OCI-LY3 (cell line): ENCODE measurements around the gene TAS2R20.

Experiments used
- H2AFZ ChIP-seq: fragments of 200-600, 300-600 bp; shearing (Covaris generic); 2 replicates; pipeline ENCODE4 v1.6.0; 2014; ENCODE audit warnings: antibody characterized with exemption, low read depth, low read length
- H3K27ac ChIP-seq: fragments of 200-600, 300-600 bp; sonication (generic); 2 replicates; pipeline ENCODE4 v1.5.1; 2014; ENCODE audit warnings: mild to moderate bottlenecking, low read length, moderate library complexity, mixed read lengths
- H3K27me3 ChIP-seq: fragments of 200-600, 300-600 bp; sonication (generic); 2 replicates; pipeline ENCODE4 v1.6.1; 2014; ENCODE audit warnings: low read depth, low read length, mixed read lengths
- H3K36me3 ChIP-seq: fragments of 200-600, 300-600 bp; sonication (generic); replicated peaks from 2 replicates; pipeline ENCODE3; 2014; ENCODE audit warnings: low read depth, low read length, mixed read lengths
- H3K4me1 ChIP-seq: fragments of 300-600, 200-600 bp; sonication (generic); 2 replicates; pipeline ENCODE4 v1.6.1; 2014; ENCODE audit warnings: low read length, mixed read lengths
- H3K4me2 ChIP-seq: fragments of 200-600, 300-600 bp; sonication (generic); 2 replicates; pipeline ENCODE4 v1.6.1; 2014; ENCODE audit warnings: low read length, mixed read lengths
- H3K4me3 ChIP-seq: fragments of 300-600, 200-600 bp; sonication (generic); 2 replicates; pipeline ENCODE4 v1.5.1; 2014; ENCODE audit warnings: antibody characterized with exemption, mild to moderate bottlenecking, low read length, moderate library complexity
- H3K79me2 ChIP-seq: fragments of 300-600, 200-600 bp; shearing (Covaris generic); 2 replicates; pipeline ENCODE4 v1.6.1; 2014; ENCODE audit warnings: mild to moderate bottlenecking, low read length, mixed read lengths
- H3K9ac ChIP-seq: fragments of 300-600, 200-600 bp; shearing (Covaris generic); 2 replicates; pipeline ENCODE4 v1.6.0; 2014; ENCODE audit warnings: mild to moderate bottlenecking, low read length, moderate library complexity
- H3K9me3 ChIP-seq: fragments of 200-600, 300-600 bp; shearing (Covaris generic); 2 replicates; pipeline ENCODE4 v1.6.1; 2014; ENCODE audit warnings: low read length, mixed read lengths; ENCODE audit not compliant: insufficient read depth
- H4K20me1 ChIP-seq: fragments of 200-600, 300-600 bp; sonication (generic); 2 replicates; pipeline ENCODE4 v1.6.1; 2016; ENCODE audit warnings: low read length, mixed read lengths; ENCODE audit not compliant: insufficient read depth
- CTCF ChIP-seq: fragments of 200-600, 300-600 bp; sonication (generic); IDR thresholded peaks from 2 replicates; pipeline ENCODE4 v1.5.1; 2014; ENCODE audit warnings: antibody characterized with exemption, low read length, low read depth
- EZH2phosphoT487 ChIP-seq: fragments of 200-600 bp; shearing (Covaris generic); IDR thresholded peaks from 2 replicates; pipeline ENCODE4 v1.6.1; 2018; ENCODE audit warnings: antibody characterized with exemption, mixed run types, low read depth

Gene TAS2R20

DNA sequence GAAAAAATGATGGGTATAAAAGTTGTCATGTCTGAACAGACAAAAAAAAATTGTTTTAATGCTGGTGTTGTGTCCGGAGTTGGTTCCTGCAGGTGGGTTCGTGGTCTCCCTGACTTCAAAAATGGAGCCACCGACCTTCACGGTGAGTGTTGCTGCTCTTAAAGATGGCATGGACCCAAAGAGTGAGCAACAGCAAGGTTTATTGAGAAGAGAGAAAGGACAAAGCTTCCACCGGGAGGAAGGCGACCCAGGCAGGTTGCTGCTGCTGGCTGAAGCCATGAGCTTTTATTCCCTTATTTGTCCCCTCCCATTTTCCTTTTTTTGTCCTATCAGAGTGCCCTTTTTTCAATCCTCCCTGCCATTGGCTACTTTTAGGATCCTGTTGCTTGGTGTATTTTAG is 33.2 kb upstream of the TAS2R20 start, which contains the start of gene TAS2R31:
Gene TAS2R31, minus strand, starts transcription at position 101 of the 400 bp plus-strand sequence. Its CDS starts 72 bp downstream, at position 29.
- TF ChIP-seq EZH2phosphoT487: no peak
- TF ChIP-seq CTCF: no peak
- H3K4me3 ChIP-seq: no peak within 1 kb of the TSS
- H3K9me3 ChIP-seq: no peaks in the 10 kb centered on the region
- H2AFZ ChIP-seq: no peak within 1 kb of the TSS
- no peaks in the 10 kb centered on the region for H3K79me2 ChIP-seq
- H3K36me3 ChIP-seq: no peaks in the 10 kb centered on the region
- no peaks in the 10 kb centered on the region for H4K20me1 ChIP-seq
- H3K9ac ChIP-seq: no peak within 1 kb of the TSS
- no peaks in the 10 kb centered on the region for H3K27me3 ChIP-seq
- H3K4me1 ChIP-seq: no peaks in the 10 kb centered on the region
- no peak within 1 kb of the TSS for H3K27ac ChIP-seq
- H3K4me2 ChIP-seq: no peak within 1 kb of the TSS

DNA sequence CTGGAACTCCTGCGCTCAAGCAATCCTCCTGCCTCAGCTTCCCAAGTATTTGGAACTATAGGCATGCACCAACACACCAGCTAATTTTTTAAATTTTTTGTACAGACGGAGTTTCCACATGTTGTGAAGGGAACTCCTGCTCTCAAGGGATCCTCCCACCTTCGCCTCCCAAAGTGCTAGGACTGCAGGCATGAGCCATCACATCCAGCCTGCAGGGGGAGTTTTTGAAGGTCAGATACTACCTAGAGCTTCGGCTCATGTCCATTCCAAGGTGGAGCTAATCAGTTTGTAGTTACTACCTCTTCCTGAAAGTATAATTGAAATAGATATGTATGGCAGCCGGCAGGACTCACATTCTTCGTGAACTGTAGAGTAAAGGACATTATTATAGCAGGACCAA is 28.0 kb upstream of the TAS2R20 start:
- Histone ChIP-seq H2AFZ (no peak overlapping the region), H3K79me2 (no peaks in the 10 kb centered on the region), H3K9ac (no peak overlapping the region), H3K4me3 (no peak overlapping the region), H3K4me1 (no peaks in the 10 kb centered on the region), H4K20me1 (peaks cover 4% of the 10 kb centered on the region; the same call in 1 of the 2 replicates), H3K9me3 (no peaks in the 10 kb centered on the region), H3K4me2 (no peak overlapping the region), H3K27ac (no peak overlapping the region), H3K36me3 (peaks cover 2% of the 10 kb centered on the region), H3K27me3 (no peaks in the 10 kb centered on the region)
- TF ChIP-seq EZH2phosphoT487: no peak
- TF ChIP-seq CTCF: no peak

DNA sequence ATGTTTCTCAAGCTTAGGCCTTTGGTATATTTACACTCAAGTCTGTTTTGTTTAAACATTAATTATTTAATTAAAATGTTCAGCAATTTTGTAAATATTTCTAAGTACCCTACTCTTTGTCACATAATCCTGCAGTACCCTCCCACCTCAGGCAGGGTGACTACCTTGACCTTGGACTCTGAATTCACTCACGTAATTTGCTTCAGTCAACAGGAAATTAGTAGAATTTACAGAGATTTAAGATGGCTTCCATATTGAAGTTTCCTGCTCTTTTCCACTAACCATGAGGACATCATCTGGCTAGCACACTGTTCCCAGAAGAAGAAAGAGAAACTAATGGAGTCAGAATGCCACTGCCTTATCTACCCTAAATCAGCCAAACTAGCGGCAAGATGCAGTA is 25.3 kb upstream of the TAS2R20 start:
- Histone ChIP-seq H3K4me3 (no peak overlapping the region), H3K4me1 (no peaks in the 10 kb centered on the region), H3K79me2 (no peaks in the 10 kb centered on the region), H3K4me2 (no peak overlapping the region), H3K36me3 (peaks cover 2% of the 10 kb centered on the region), H3K9ac (no peak overlapping the region), H3K27me3 (no peaks in the 10 kb centered on the region), H4K20me1 (peaks cover 4% of the 10 kb centered on the region; the same call in 1 of the 2 replicates), H3K27ac (no peak overlapping the region), H3K9me3 (no peaks in the 10 kb centered on the region), H2AFZ (no peak overlapping the region)
- no peak for TF ChIP-seq CTCF
- no peak for TF ChIP-seq EZH2phosphoT487

- Histone ChIP-seq H3K27ac (no peak within 1 kb of the TSS), H3K4me2 (no peak within 1 kb of the TSS), H3K9me3 (no peaks in the 10 kb centered on the region), H3K27me3 (no peaks in the 10 kb centered on the region), H3K4me1 (no peaks in the 10 kb centered on the region), H4K20me1 (peaks cover 4% of the 10 kb centered on the region; the same call in 1 of the 2 replicates), H3K36me3 (peaks cover 2% of the 10 kb centered on the region), H2AFZ (no peak within 1 kb of the TSS), H3K79me2 (no peaks in the 10 kb centered on the region), H3K9ac (no peak within 1 kb of the TSS), H3K4me3 (no peak within 1 kb of the TSS)
- TF ChIP-seq CTCF (no peak), EZH2phosphoT487 (no peak)
These were observed 24.4 kb upstream of the TAS2R20 start, which contains the start of gene TAS2R19 for GRCh38 chr12:11022520-11022919. TSS of gene TAS2R19 (minus strand) at chr12:11022620. CDS start at chr12:11022571, 49 bp downstream.
